SK-N-SH treated with all-trans-retinoic acid at 6 μM for 48 hours (cell line): ENCODE data around the gene TRIM2.

Source experiments
- ATAC-seq: fragments of 200-7000 bp; cut with Tn5 transposase; 3 replicates; pipeline ENCODE4 v1.9.1; 2020; ENCODE audit warnings: mild to moderate bottlenecking, moderate library complexity
- BACH2 ChIP-seq: fragments of 250-450 bp; sonication (Bioruptor Pico); IDR thresholded peaks from 2 replicates; pipeline ENCODE4 v1.9.0; 2021; ENCODE audit warnings: mild to moderate bottlenecking, borderline replicate concordance
- PPARA ChIP-seq: fragments of 250-450 bp; sonication (Bioruptor Pico); IDR thresholded peaks from 2 replicates; pipeline ENCODE4 v1.5.0; 2020; ENCODE audit warnings: mild to moderate bottlenecking, borderline replicate concordance

The TRIM2 gene

GRCh38 chr4:153387981-153388380 is 183.7 kb downstream of the TRIM2 start:
- TF ChIP-seq PPARA (CRISPR knock-in tag) (no peak), BACH2 (CRISPR knock-in tag) (no peak)
- TF ChIP-seq, all 23 proteins: peak for 0
- no peak for ATAC-seq
